ENCODE measurements around the gene HCCS. TPM values are rescaled to one million over a fixed set of nuclear protein-coding genes. Genes with fewer than 3 reads are reported as not detected.

HCCS gene
- total RNA-seq, result 16.2 and 20.1 TPM in 2 replicates

DNA sequence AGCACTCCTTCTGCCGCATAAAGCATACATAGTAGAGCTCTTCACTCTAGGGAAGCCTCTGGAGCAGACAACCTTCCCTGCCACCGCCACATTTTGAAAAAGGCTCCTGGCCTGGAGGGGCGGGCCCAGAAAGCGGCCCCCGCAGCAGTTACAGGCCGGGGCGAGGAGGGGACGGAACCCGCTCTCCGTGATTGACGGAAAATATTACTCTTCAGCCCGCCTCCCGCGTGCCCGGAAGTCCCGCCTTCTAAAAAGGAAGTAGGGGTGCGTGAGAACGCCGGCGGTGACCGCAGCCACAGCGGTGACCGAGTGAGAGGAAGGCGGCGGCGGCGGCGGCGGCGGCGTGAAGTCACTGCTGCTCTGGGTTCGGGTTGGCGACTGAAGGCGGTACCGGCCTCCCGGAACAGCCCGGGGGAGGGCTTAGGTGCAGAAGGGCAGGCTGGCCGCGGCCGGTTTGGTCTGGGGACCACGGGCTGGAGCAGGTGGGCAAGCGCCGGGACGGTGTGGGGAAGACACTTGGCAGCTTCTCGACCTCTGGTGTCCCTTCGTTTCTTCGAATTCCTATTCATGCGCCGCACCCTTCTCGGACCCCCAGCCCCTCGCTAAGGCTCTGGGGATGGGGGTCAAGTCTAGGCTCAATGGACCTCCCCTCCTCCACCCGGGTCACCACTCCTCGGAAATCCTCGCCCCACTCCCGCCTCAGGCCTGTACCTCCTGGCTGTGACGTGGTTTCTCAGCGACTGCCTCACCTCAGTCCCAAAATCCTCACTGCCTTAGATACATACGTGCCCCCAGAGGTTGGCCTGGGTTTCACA lies at the start of gene HCCS:
TSS of gene HCCS (plus strand) at position 296 of the 815 bp plus-strand sequence. CDS start 729 bp downstream, outside the sequence.
- DNase-seq (ENCODE audit: low read depth in 2 of 2), result peak; percentile 61 to 87

DNA sequence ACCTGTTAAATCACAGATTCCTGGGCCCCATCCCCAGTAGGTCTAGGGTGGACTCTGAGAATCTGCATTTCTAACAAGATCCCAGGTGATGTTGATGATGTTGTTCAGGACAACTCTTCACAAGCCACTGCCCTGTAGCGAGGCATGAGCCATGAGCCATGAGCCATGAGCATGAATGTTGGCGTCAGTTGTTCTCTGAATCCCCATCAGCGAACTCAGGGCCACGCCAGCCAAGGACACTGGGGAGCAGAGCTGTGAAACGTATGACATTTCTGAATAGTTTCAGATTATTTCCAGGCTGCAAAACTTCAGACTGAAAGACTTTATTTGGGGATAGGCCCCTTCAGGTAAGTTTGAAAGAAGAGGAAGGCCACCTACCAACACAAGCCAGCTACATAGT lies 46.9 kb upstream of the HCCS start:
- no peak for DNase-seq (ENCODE audit: low read depth in 2 of 2)

DNA sequence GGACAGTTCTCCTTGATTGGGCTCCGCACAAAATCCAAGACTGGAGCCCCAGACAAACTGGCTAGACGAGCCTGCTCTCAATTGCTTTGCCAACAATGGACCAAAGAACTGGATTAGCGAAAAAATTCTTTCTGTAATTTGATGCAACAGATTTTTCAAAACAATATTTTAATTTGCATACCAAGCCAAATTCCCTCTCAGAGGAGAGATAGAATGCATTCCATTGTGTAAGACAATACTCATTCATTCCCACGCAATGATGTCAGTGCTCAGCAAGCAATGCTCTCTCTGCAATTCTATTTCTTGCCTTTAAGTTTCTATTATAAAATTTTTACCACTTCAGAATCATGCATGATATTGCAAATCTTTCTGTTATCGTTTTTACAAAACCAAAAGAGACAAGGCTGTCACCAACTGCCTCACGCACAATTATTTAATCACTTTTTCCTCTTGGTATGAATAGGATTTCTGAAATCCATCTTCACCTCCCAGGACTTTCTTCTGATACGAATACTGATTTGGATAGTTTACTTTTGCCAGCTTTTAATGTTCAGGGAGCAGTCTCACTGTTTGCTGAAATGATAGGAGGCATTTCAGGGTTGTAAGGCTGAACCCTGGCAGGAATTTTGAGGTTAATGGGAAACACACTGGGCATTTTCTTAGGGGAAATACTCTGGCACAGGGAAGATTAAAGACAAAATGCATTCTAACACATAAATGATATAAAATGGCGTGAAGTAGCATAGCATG lies 46.1 kb upstream of the HCCS start:
- DNase-seq (ENCODE audit: low read depth in 2 of 2), result no peak

DNA sequence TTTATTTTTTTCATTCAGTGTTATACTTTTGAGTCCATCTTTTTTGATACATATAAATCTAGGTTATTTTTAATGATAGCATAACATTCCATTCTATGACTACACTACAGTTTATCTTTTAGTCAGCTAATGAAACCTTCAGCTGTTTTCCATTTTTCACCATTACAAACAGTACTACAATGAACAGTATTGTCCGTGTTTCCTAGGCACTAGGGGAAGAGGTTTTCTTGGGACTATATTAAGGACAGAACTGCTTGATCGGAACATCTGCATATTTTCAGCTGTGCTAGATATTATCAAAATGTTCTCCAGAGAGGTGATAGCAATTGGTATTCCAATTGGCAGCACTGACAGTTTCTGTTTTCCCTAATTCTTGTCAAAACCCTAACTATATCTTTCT lies 44.3 kb upstream of the HCCS start:
- DNase-seq (ENCODE audit: low read depth in 2 of 2), result no peak

DNA sequence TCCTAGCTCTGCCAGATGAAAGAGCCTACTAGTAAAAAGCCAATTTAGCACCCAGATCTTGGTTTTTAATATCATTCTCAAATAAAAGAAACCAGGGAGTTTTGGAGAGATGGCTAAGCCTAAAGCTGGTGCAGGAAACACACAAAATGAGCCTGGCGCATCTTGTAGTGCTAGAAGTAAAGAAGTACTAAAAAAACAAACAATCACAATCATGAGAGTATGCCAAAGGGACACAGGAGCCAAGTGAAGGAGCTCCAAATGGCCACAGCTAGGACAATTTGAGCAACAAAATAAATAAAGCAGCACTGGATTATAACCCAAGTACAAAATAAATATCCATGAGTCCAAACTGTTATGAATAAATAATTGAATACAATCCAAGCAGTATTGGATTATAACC lies 37.8 kb upstream of the HCCS start:
- no peak for DNase-seq (ENCODE audit: low read depth in 2 of 2)

DNA sequence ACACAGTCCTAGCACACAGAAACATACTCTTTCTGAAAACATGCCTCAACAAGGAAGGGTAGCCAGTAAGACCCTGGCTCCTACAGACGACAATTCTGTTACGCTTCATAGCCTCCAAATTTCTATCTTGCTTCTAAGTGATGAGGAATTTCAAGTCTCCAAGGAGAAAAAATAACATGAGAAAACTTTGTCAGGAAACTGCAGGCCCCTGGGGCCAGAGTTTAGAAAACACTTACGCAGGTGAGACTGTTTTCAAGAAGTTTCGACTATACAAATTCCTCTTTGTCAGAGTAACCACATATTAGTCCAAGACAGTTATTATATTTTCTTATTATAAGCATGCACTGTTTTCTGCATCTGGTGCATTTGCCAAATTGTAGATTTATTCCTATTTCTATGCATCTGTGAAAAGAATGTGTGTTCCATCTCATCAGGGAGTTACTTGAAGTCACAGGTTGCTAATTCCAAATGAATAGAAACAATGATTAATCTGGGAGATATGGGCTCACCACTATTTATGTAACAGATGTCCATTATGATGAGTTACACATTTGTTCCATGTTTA lies 30.3 kb upstream of the HCCS start:
- no peak for DNase-seq (ENCODE audit: low read depth in 2 of 2)

DNA sequence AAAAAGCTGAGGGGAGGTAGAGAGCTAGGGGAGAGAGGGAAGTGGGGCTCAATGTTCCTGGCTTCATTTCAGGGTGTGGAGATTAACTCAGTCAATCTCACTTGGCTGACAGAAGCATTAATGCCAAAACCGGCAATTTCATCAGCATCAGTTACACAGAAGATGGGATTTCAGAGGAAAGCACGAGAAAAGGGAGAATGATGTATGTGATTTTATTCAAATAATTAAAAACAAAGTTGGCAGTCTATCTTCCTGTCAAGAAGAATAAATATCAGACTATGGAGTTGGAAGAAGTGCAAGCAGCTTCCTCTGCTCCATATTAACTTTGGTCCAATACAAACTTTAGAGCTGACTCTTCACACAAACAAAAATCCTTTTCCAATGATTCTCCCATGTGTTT lies 29.6 kb upstream of the HCCS start:
- DNase-seq (ENCODE audit: low read depth in 2 of 2), result no peak

DNA sequence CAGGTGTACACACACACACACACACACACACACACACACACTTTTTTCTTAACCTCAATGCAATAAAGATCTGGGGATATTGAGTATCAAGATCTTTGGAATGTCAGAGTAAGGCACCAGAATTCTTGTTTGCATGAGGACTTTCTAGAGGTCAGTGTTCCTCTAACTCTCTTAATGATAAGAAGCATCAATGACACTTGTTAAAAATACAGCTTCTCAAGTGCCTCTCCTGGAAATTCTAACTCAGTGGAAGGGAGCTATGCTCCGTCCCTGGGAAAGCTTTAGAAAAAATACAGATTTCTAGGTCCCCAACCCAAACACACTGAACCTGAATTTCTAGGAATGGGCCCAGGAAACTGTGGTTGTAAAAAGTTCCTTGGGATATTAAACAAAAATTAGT lies 25.8 kb upstream of the HCCS start:
- DNase-seq (ENCODE audit: low read depth in 2 of 2), result no peak

DNA sequence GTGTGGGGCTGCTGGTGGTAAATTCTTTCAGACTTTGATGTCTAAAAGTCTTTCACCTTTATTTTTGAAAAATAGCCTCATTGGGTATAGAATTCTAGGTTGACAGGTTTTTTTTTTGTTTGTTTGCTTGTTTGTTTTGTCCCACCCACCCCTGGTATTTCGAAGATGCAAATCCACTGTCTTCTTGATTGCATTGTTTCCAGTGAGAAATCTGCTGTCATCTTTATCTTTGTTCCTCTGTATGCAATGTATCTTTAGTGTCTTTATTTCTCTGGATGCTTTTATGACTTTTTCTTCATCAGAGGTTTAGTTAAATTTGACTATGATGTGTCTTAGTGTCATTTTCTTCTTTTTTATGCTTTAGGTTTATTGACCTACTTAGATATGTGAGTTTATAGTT lies 21.3 kb upstream of the HCCS start:
- no peak for DNase-seq (ENCODE audit: low read depth in 2 of 2)

DNA sequence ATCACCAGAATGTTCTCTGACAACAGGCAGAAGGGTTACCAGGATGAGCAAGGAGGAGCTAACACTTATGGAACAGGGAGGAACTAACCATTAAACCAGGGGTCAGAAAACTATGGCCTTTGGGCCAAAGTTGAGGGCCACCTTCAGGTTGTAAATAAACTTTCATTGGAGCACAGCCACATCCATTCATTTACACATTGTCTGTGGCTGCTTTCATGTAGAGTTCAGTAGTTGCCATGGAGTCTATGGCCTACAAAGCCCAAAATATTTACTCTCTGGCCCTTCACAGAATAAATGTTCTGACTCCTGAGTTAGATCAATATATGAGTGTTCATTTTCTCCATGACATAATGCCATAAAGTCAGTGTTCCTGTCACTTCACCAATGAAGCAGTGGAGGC lies 13.2 kb upstream of the HCCS start:
- no peak for DNase-seq (ENCODE audit: low read depth in 2 of 2)

DNA sequence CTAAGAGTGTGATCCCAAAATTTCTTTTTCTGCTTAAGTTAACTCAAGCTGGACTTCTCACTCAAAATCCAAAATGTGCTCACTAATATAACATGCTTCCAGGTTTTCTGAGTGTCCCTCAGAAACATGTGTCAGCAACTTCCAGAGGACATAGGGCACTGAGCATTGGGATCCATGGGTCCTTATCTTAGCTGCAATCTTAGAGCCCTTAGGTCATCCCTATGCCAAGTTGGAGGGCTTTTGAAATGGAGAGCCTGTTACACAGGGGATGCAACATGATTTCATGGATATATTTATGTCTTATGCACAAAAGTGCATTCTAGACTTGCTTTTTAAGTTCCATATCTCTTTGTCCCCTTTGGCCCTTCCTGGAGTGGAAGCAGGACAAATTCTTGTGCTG lies 11.7 kb upstream of the HCCS start:
- DNase-seq (ENCODE audit: low read depth in 2 of 2), result no peak

DNA sequence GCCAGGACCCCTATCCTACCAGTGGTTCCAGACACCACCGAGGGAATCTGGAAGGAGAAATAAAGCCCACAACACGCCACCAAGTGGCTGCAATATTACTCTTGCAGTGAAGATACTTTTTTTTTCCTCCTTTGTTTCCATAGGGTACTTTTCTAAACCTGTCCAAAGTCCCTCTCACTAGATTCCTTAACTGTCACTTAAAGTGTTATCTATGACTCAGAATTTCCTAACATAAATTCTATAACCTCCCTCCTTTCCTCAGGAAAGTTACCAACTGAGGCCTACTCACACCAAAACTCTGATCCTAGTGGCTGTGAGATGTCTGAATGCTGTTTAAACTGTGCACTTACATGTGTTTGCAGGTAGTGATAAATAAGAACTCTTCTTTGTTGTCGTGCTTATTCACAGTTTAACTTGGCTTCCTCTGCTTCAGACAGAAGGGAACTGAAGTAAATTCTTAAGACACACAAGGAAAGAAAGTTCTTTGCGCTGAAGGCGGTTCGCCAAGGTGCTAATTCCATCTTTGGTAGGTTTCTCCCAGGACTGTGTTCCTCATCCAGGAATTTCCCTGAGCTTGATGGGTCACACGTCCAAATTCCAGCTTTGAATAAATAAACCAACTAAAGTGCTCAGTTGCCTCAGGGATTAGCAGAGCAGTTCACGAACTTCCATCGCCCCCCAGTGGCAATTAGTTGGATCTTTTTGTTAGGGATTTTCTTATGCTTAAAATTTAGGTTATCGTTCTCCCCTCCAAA lies 10.7 kb upstream of the HCCS start:
- peak; percentile 15 to 53 for DNase-seq (ENCODE audit: low read depth in 2 of 2)

DNA sequence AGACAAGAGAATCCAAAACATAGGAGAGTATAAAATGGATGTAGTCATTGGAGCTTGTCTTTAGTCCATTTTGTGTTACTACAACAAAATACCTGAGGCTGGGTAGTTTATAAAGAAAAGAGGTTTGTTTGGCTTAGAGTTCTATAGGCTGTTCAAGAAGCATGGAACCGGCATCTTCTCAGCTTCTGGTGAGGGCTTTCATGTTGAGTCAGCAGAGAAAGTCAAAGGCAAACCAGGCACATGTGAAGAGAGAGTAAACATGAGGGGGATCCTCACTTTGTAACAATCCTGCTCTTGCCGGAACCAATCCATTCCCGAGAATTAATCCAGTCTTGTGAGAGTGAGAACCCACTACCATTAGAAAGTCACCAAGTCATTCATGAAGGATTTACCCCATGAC lies 8.1 kb upstream of the HCCS start:
- DNase-seq (ENCODE audit: low read depth in 2 of 2), result no peak

DNA sequence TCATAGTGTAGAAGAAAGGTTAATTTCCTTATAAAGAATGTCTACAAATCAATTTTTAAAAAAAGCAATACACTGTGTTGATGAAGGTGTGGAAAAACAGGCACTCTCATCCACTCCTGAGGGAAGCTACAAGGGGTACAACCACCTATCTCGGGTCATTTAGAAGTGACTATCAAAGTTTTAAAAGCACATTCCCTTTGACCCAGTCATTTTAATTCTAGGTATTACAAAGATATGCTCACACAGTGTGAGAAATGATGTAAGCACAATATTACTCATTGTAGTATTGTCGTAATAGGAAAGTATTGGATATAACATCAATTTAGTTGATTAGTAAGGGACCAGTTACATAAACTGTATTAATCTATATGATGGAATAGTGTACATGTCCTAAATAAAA lies 7.4 kb upstream of the HCCS start:
- DNase-seq (ENCODE audit: low read depth in 2 of 2), result no peak

DNA sequence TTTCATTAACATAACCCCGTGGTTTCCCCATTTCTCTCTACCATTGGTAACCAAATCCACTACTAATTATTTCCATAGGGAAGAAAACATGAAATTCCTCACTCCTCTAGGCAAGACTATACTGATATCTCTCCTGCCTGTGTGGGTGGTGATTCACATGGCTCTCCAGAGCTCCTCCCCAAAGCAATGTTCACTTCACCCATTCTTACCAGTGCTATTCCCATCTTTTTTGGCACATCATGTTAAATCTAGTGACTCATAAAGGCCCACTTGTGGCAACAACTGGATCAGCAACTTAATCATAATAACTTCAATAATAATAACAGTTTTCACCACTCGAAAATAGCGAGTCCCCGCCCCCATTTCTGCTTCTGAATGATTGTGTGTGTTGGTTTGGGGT lies 6.1 kb upstream of the HCCS start:
- no peak for DNase-seq (ENCODE audit: low read depth in 2 of 2)

DNA sequence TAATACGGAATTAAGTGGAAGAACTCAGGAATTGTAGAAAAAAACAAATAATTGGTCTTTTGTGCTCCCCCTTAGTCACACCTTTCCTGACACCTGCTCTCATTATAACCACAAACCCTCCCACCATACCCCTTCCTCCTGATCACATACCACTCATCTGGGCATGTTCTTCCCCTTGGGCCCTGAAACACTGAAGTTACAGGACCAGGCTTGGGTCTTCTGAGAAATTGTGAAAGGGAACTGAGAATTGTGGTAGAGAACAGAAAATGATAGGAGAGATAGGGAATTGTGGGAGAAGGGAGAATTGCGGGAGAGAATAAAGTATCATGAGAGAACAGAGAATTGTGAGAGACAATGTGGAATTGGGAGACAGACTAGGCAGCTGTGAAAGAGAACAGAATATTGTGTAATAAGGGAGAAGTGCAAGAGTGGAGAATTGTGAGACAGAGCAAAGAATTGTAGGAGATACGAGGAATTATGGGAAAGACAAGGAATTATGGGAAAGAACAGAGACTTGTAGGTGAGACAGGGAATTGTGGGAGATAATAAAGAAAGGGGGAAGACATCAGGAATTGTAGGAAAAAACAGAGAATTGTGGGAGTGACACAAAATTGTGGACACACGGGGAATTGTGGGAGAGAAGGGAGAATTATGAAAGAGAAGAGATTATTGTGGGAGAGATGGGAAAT lies 2.7 kb upstream of the HCCS start:
- DNase-seq (ENCODE audit: low read depth in 2 of 2), result no peak

DNA sequence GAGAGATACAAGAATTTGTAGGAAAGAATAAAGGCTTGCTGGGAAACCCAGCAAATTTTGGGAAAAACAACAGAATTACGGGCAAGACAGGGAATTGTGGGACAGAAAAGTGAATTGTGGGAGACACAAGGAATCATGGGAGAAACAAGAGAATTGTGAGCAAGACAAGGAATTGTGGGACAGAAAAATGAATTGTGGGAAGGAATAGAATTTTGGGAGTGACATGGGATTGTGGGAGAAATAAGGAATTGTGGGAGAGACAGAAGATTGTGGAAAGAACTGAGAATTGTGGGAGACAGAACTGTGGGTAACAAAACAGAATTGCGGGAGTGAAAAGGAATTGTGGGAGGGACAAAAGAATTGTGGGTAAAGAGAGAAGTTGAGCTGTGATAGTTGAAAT lies 1.2 kb upstream of the HCCS start:
- DNase-seq (ENCODE audit: low read depth in 2 of 2), result no peak

DNA sequence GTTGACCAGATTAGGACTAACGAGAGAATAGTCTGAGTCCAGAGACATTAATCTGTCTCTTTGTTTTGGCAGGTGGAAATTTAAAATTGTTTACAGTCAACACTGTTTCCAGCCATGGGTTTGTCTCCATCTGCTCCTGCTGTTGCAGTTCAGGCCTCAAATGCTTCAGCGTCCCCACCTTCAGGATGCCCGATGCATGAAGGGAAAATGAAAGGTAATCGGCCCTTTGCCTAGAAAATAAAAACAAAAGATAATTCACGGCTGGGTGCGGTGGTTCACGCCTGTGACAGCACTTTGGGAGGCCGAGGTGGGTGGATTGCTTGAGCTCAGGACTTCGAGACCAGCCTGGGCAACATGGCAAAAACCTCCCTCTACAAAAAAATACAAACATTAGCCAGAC lies 815 bp downstream of the HCCS start:
- DNase-seq (ENCODE audit: low read depth in 2 of 2), result no peak

DNA sequence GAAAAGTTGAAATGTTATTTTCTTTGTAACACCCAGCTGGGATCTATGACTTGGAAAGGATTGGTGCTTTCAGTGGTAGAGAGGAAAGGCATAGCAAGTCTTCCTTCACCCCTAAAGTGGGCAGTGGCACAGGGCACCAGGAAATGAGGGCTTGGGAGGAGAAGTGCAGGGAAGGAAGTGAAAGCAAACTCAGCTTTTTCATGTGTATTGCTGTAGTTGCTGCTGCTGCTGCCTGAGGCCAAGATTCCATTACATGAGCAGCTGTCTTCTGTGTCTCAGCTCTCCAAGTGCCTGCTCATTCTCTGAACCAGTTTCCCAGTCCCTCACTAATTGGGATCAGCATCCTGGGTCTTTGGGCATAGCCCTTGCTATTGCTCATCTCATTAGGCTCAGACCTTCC lies 2.6 kb downstream of the HCCS start:
- peak in 1 of 2 donors; percentile 23 for DNase-seq (ENCODE audit: low read depth in 2 of 2)

DNA sequence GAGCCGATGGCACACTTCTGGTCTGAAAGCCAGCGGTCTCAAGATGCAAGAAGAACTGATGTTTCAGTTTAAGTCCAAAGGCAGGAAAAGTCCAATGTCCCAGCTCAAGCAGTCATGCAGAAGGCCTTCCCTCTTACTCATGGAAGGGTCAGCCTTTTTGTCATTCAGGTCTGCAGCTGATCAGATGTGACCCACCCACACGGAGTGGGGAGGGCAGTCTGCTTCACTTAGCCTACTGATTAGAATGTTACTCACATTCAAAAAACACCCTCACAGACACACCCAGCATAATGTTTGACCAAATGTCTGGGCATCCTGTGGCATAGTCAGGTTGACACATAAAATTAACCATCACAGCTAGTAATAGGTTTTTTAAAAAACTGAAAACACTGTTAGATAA lies 6.6 kb downstream of the HCCS start:
- no peak for DNase-seq (ENCODE audit: low read depth in 2 of 2)

DNA sequence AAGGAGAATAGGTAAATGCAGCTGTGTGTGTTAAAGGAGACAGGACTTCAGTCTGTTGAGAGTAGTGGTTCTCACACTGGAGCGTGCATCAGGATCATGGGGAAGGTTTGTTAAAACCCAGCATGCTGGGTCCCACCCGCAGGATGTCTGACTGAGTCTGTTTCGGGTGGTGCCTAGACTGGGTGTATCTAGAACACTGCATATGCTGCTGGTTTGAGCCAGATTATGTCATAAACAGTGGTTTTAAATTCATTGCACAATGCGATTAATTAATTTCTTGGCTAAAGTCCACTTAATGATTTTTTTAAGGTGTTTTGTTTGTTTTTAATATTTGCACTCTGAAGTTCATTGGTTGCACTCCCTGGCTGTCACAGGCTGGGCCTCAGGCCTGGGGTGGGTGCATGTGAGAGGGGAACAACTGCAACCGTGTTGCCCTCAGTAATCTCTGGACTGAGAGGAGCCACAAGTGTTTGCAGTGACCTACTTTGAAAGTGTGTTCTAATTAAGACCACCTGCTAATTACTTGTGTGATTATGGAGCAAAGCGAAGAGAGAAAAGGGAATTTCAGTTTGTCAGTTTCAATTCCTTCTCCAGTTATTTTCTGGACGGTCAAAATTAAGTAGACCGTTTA lies 8.3 kb downstream of the HCCS start:
- no peak for DNase-seq (ENCODE audit: low read depth in 2 of 2)

All from dermis microvascular lymphatic vessel endothelial cell (primary cell).